GM11168 (cell line): ENCODE results near the gene SLC9A2.

Source experiments
- in situ Hi-C: fragments of 300-500 bp; cut with MboI; formaldehyde crosslinking; loops from one replicate; pipeline ENCODE4 v1.12.0; 2022; ENCODE audit warnings: low sequenced_read_pairs; ENCODE audit not compliant: unreplicated experiment

SLC9A2 gene

DNA sequence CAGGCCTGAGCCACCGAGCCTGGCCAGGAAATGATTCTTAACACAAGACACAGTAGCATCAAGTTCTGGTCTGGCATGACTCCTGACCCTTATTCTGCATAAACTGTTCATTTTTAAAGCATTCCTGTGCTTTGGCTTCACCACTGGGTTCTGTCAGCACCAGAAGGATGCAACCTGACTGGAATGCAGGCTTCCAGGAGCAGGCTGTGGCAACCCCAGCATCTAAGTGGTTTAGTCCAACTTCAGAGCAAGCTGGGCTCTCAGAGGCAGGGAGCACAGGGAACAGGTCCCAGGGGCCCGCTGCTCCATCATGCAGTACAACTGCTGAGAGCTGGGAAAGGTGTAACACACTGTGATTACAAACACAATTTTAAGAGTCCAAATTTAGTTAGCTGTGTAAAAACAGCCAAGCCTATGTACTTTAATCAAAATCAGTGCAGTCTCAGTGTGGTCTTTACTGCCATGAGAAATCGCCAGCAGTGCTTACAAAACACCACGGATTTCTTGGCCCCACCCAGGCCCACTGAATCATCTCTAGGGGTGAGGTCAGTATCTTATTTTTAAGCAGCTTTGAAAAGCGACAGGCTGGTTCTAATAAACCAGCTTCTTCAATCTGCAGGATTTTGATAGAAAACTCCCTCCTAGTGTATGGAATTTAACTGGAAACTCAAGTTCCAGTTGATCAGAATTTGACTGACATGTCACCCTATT lies 98.1 kb downstream of the SLC9A2 start:
- in situ Hi-C loops, result no loop called here

DNA sequence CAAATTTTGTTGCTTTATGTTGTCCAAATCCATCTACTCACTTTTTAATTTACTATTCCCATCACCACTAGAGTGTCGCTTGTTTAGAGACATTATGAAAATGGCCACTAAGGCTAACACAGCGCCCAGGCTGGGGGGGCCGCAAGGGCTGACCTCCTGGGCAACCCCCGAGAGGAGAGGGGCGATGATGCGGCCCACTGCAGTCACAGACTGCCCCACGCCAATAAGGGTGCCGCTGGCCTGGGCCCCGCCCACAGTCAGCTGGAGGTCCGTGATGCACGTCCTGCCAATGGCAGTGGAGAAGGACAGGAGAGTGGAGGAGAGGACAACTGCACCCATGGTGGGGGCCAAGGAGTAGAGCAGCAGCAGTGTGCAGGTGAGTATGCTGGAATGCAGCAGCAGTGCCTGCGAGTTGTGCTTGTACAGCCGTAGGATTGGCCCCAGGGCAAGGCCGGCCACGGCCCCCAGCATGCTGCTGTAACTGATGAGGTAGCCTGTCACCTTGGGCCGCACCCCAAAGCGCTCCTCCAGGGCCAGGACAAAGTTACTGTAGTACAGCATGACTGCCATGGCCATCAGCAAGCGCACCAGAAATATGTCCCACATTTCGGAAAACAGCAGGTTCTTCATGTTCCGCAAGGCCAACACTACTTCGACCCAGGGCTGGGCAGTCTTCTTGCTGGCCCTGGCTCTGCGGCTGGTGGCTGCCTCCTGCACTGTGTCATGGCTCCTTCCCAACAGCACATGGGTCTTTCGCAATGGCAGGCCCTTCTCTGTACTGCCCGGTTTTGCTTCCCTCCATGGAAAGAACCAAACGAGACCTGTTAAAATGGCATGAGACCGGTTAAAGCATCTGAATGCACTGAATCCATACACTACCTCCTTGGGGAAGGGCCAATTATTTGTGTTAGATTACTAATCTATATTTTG lies 99.3 kb downstream of the SLC9A2 start:
- in situ Hi-C loops, result no loop called here

DNA sequence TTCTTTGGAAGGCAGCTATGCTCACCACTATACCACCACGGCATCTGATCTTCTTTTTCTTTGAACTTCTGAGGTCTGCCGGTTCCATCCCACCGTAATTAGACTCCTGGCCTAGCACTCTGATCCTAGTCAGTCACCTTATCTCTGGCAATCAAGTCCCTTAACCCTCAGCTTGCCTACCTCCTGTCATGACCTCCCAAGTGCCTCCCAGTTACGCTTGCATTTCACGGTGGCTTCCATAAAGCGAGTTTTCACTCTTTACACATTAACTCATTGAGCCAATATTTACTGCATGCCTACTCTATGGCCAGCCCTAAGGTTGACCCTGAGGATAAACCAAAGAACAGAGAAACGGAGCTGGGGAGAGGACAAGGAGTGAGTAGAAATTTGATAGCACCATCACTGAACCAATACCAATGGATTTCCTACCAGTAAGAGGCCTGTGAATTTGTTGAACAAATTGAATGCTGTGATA lies 104.7 kb downstream of the SLC9A2 start:
- in situ Hi-C loops, result no loop called here

DNA sequence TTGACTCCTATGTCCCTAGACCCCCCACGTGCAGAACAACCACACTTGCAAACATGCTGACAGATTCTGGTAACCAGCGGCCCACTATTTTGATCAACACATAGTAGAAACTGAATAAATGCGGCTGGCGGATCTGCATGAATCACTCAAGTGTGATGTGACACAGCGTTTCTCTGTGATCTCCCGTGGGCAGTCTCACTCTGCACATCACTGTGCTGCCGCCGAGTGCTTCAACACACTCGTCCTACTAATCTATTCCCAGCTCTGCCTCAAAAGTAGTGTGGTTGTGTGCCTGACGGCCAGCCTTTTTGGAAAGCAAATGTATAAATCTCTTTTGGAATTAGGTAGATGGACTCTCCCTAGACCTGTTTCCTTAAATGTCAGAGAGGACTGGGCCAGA lies 105.2 kb downstream of the SLC9A2 start:
- in situ Hi-C loops, result no loop called here

DNA sequence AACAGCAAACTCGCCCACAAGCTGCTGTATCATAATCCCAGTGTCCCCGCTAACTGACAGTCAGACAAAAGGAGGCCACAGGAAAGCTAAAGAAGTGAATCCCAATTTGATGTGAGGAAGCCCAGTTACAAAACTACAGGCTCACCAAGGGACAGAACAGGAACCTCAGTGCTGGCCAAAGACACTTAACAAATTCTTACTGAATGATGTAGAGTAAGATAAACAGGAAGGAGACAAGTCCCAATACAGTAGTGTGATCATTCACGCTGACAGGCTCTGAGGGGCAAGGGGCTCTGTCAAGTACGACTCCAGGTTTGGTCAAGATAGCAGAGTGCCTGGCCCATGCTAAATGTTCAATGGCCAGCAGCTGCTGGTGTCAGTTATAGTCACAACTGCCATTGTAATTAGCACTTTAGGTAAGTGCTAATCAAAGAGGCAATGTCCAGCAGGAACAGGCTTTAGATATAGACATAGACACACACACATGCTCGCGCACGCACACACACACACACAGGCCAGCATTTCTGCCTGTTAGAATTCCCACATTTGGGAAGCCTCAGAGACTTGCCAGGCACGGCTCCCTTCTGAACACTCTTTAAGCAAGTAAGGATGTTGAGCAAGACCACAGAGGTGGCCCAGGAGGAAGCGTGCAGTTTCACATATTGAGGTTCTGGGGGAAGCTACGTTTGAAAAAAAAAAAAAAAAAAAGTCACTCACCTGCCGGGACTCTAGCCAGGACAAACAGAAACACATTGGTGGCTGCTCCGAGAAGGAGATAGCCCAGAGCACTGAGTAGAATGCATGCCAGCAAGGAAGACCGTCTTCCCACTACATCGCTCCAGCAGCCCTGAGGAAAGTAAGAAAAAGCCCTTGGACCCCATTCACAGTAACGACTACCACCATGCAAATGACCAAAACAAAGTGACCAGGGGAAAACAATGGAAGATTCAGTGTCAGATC lies 107.1 kb downstream of the SLC9A2 start:
- in situ Hi-C loops, result no loop called here

DNA sequence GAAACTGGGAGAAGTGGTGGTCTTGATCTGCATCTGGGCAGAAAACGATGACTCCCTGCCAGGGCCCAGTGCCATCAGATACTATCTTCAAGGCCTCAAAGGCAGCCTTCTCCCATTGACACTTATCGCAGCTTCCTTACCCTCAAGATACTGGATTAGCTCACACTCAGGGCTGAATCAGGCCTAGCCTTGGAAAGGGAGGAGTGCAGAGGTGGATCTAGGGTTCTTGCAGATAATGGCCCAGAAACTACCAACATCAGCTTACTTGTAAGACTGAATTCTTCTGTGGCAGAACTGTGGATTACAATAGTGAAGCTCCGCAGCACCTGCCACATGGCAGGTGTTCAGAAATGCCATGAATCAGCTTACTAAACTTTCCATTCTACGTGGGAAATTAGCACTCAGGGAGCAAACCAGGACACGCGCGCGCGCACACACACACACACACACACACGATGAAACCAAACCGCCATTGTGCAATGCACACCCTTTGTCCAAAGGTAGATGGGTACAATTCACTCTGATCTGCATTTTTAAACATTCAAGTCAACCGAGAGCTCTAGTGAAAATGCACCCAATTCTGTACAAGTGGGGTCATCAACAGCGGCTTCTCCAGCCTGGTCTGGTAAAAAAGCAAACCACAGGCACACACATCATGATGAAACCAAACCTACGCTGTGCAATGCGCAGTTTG lies 116.2 kb downstream of the SLC9A2 start:
- in situ Hi-C loops, result no loop called here

DNA sequence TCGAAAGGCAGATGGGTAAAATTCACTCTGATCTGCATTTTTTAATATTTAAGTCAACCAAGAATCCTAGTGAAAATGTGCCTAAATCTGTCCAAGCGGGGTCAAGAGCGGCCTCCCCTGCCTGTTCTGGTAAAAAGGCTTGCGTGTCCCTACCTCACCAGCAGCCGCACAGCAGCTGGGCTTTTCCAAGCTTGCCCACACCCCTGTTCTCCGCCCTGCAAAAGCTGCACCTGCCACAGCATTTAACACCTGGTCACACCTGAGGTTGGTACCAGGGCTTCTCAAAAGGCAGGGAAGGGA lies 116.7 kb downstream of the SLC9A2 start:
- in situ Hi-C loops, result no loop called here

DNA sequence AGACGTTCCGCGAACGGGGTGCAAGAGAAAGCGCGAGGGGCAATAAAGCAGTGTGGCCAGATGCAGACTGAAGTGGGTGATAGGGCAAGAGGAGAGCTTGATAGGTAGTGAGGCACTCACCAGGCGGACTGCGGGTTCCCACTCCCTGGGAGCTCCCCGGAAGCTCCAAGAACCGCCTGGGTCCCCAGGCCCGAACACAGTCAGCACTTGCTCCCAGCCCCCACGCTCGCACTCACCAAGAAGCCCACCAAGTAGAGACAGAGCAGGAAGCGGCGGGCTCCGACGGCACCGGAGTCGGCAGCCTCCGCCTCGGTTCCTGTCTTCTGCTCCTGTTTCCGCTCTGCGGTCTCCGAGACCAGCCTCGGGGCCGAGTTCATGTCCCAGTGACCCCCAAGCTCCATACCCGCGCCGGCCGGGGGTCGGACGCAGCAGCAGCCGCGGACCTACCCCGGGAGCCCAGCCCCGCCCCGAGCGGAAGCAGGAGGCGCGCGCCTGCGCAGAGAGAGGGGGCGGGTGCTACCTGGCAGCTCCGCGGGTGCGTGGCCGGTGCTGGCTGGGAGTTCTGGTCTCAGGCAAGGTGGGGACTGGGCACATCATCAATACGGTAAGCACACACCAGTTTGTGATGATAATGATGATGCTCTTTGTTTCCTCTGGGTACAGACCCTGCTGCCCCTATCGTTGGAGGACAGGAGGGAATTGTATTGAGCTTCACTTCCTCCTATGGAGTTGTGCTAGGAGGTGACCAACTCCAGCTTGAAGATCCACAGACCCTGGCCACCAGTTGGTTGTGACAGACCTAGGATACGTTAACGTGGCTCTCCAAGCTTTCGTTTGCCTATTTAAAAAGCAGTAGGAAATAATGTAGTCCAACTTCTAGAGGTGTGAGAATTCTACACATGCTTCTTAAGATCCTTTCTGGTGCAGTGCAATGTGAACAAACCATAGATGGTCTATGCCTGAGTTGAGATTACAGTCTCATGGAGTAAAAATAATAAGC lies 117.4 kb downstream of the SLC9A2 start:
- in situ Hi-C loops, result no loop called here

DNA sequence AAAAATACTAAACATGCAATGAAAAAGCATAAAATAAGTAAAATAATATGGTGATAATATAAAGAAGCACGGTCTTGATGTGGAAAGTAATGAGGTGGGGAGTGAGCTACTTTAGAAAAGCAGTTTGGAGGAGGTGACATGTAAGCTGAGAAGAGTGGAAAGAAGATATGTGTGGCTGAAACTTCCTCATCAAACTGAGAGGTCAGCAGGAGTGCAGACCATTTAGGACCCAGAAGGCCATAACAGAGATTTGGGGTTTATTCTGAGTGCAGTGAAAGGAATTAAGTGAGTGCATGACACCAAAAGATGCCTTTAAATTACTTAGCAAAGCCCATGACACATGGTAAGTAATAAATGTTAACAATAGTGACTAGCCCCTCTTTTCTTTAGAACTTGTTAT lies 118.1 kb downstream of the SLC9A2 start:
- in situ Hi-C loops, result no loop called here

DNA sequence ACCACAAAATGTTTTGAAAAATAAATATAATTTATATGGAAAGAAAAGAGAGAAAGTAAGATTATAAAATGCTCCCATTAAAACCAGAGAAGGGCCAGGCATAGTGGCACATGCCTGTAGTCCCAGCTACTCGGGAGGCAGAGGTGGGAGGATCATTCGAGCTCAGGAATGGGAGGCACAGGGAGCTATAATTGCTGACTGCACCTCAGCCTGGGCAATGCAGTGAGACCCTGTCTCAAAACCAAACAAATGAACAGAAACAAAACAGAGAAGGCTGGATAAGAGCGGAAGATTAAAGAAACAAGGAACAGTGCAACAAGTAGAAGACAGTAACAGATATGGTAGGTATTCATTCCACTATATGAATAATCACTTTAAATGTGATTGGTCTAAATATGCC lies 123.9 kb downstream of the SLC9A2 start:
- in situ Hi-C loops, result no loop called here

DNA sequence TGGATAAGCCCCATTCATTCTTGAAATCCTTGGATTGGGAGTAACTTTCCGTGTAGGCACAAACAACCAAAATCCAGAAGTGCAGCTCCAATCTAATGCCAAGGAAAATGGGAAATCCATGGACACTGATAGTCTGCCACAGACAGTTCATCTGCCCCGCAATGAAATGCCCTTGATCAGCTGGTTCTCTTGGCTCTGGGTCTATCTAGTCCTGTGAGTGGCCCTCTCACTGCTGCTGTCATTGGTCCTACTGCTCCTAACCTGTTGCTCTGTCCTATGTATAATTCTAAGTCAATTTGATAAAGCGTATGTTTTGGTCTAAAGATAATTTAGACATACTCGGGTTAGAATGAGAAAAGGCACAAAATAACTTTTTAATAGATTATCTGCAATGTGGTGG lies 128.8 kb downstream of the SLC9A2 start:
- in situ Hi-C loops, result no loop called here

DNA sequence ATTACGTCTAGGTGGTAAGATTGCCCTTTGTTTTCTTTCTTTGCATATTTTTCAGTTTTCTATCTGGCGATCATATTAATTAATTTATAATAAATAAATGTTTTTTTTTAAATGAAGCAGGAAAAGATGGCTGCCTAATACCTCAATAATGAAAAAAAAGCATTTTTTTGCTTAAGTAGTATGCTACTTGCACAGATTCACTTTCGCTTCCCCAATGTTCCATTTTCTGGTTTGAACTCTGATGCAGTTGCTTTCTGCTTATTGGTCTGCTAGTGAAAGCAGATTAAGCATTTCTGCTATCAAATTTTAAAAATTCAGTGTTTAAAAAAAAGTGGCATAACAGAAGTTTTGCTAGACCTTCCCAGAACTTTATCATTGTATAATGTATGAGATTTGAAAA lies 130.6 kb downstream of the SLC9A2 start:
- in situ Hi-C loops, result no loop called here

DNA sequence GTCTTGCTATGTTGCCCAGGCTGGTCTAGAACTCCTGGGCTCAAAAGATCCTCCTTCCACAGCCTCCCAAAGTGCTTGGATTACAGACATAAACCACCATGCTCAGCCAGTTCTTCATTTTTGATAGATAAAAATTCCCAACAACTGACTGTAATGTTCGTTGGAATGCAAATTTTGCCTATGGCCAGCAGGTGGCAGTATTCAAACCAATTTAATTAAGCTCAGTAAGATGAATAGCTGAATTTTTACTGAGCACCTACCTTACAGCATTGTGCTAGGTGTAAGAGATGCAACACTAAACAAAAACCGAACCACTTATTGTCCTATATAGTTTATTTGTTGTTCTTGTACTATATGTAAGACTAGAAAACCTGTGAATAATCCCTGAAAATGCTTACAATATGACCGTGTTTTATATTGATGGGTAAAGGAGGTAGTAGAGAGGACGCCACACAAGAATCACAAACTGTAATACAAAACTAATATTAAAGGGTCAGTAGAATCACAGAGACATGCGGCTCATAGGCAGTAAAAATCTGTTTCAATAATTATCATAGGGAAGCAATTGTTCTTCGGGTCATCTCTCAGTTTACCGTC lies 134.3 kb downstream of the SLC9A2 start:
- in situ Hi-C loops, result no loop called here

DNA sequence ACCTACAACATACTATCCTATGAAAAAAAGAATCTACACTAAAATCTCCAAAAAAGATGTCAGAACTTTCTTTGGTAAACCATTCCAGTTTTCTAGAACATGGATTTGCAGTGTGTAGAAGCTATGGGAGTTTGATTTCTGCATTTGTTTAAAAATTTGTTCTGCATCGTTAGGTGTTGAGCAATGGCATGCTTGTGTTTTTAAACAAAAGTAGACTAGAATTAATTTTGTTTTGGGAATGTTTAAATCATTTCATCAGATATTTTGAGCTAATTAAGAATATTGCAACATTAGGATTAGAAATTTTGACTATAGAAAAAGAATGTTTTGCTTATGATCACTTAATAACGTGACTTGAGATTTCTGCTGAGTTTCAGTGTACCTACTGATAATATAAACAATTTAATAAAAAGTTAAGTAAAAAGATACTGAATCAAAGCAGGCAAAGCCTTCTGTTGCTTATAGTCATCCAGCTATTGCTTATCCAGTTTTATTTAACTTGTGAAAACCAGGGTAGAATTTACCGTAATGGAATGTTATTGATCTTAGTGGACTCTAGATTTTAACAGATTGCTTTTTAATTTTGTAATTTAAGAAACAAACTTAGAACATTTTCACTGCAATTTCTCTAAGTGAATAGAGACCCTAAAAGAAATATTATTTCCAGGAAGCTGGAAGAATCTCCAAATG lies 135.2 kb downstream of the SLC9A2 start:
- in situ Hi-C loops, result no loop called here

DNA sequence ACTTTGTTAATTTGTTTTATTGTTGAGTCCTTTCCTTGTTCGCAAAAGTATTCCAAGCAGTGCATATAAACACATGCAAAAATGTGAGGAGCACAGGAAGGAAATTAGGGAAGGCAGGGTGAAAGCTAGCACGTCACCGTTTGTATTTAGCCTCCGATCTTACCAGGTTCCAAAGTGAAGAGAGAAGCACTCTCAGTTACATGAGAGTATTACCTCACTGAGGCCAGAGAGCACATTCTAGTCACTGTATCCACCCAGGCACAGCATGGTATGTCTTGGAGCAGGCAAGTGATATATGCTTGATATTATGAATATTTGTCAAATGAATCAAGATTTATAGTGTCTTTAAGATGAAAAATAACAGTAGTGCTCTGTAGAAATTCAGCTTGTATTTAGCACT lies 135.9 kb downstream of the SLC9A2 start:
- in situ Hi-C loops, result no loop called here

DNA sequence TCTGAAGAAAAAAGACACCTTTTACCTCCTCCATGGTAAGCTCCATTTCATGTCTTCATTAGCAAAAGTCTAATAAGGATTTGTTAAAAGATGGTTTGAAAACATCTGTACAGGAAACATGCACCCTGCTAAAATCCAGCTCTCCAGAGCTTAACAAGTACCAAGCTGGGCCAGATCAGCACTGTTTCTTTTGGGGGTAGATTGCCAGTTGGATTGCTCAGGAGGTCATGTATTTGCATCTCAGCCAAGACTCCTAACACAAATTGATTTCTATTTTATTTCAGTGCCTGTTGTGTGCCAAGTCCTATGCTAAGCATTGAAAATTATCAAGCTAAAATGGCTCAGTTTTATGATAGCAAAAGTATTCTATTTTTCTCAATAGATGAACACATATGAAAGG lies 139.1 kb downstream of the SLC9A2 start:
- in situ Hi-C loops, result no loop called here
